GM12878 (cell line): ENCODE measurements around the gene LYZL1. TPM values are rescaled to one million over a fixed set of nuclear protein-coding genes. Genes with fewer than 3 reads are reported as not detected.

ENCODE experiments used
- ATAC-seq: fragments of 200-7000 bp; cut with Tn5 transposase; 3 replicates; pipeline ENCODE4 v1.9.1; 2020; ENCODE audit warnings: mild to moderate bottlenecking, moderate library complexity
- BruUV-seq: library from RNA; stranded (reverse); fragments of 400-500 nt; replicated peaks from 2 replicates; lab custom pipeline; 2021; lab: Mats Ljungman, UMichigan
- CTCF ChIA-PET: fragments of 300-600 bp; sonication (Branson Sonifier 250); formaldehyde crosslinking; extraction: SDS; loops from one replicate; lab custom pipeline; 2021; ENCODE audit warnings: inconsistent platforms; lab: Yijun Ruan, JAX
- POLR2A ChIA-PET: fragments of 350-600 bp; formaldehyde crosslinking; extraction: SDS; loops from one replicate; lab custom pipeline; 2021; ENCODE audit warnings: inconsistent platforms; lab: Charles Lee
- RAD21 ChIA-PET: fragments of 300-600 bp; sonication (Branson Sonifier 250); formaldehyde crosslinking; loops from one replicate; lab custom pipeline; 2023; ENCODE audit warnings: antibody characterized with exemption; ENCODE audit not compliant: unreplicated experiment; lab: Charles Lee
- SMC1A ChIA-PET: fragments of 300-600 bp; sonication (Branson Sonifier 250); formaldehyde crosslinking; loops from one replicate; lab custom pipeline; 2023; ENCODE audit not compliant: unreplicated experiment, uncharacterized antibody; lab: Charles Lee
- DNase-seq: peaks from one replicate; pipeline ENCODE4 v3.0.0-alpha.2; 2011; ENCODE audit warnings: low read depth, low spot score
- FAIRE-seq: peaks from 3 replicates; lab custom pipeline; 2011; peaks lifted over from hg19 to GRCh38; lab: Jason Lieb, UNC
- H2AFZ ChIP-seq: 2 replicates; pipeline ENCODE4 v1.6.0; 2011; ENCODE audit warnings: low read depth, low read length, control low read depth; ENCODE audit not compliant: control insufficient read depth
- H3K27ac ChIP-seq: 2 replicates; pipeline ENCODE4 v1.5.1; 2011; ENCODE audit warnings: control low read depth; ENCODE audit not compliant: control insufficient read depth, insufficient read depth
- H3K27me3 ChIP-seq, 2 experiments: replicated peaks in 1 of 2; 2 replicates each; pipeline versions ENCODE4 v1.6.0 to v1.6.1; 2011; ENCODE audit warnings: low read length in 1 of 2; ENCODE audit not compliant: control insufficient read depth in 2 of 2, insufficient read depth in 2 of 2
- H3K36me3 ChIP-seq, 2 experiments: 2 replicates each; pipeline ENCODE4 v1.5.1; 2011; ENCODE audit warnings: low read length in 1 of 2; ENCODE audit not compliant: control insufficient read depth in 2 of 2, insufficient read depth in 2 of 2
- H3K4me1 ChIP-seq: 2 replicates; pipeline ENCODE4 v1.6.1; 2011; ENCODE audit warnings: mild to moderate bottlenecking, low read length, moderate library complexity, mixed read lengths; ENCODE audit not compliant: control insufficient read depth, insufficient read depth
- H3K4me2 ChIP-seq: 2 replicates; pipeline ENCODE4 v1.6.0; 2011; ENCODE audit warnings: control low read depth; ENCODE audit not compliant: control insufficient read depth, insufficient read depth
- H3K4me3 ChIP-seq: fragments of 200-600 bp; sonication (generic); 2 replicates; pipeline ENCODE4 v1.5.1; 2016
- H3K79me2 ChIP-seq: 2 replicates; pipeline ENCODE4 v1.6.0; 2011; ENCODE audit warnings: low read length; ENCODE audit not compliant: control insufficient read depth, insufficient read depth
- H3K9ac ChIP-seq: 2 replicates; pipeline ENCODE4 v1.8.0; 2011; ENCODE audit warnings: low read length, control low read depth, mixed read lengths; ENCODE audit not compliant: control insufficient read depth, insufficient read depth
- H3K9me3 ChIP-seq: replicated peaks from 3 replicates; pipeline ENCODE4 v1.5.1; 2011; ENCODE audit warnings: mild to moderate bottlenecking, low read length; ENCODE audit not compliant: control insufficient read depth, insufficient read depth
- H4K20me1 ChIP-seq: 2 replicates; pipeline ENCODE4 v1.6.0; 2011; ENCODE audit not compliant: control insufficient read depth, insufficient read depth
- EZH2 ChIP-seq: IDR thresholded peaks from 2 replicates; pipeline ENCODE4 v1.6.1; 2012; ENCODE audit warnings: low read depth, mild to moderate bottlenecking, control low read depth, inconsistent platforms, low read length, borderline replicate concordance; ENCODE audit not compliant: control insufficient read depth
- MTA2 ChIP-seq: fragments of 450-650 bp; IDR thresholded peaks from 2 replicates; pipeline ENCODE4 v1.6.1; 2016; ENCODE audit warnings: low read depth, mild to moderate bottlenecking, moderate library complexity
- SP1 ChIP-seq: IDR thresholded peaks from one replicate; pipeline ENCODE4 v1.6.1; 2011; ENCODE audit warnings: low read depth, low read length
- STAT1 ChIP-seq: fragments of 450-650 bp; conservative IDR thresholded peaks from 2 replicates; pipeline ENCODE4 v1.6.1; 2014; ENCODE audit warnings: antibody characterized with exemption, mild to moderate bottlenecking
- TARDBP ChIP-seq: IDR thresholded peaks from 2 replicates; pipeline ENCODE4 v1.6.1; 2016; ENCODE audit warnings: borderline replicate concordance
- WGBS: methylation state at CpG from one replicate; pipeline ENCODE4 v1.1.6; 2016; ENCODE audit warnings: low lambda C conversion rate; ENCODE audit not compliant: insufficient replicate concordance, insufficient coverage; ENCODE audit errors: missing lambda C conversion rate; 5-methylcytosine and 5-hydroxymethylcytosine counted together
- in situ Hi-C: fragments of 300-500 bp; cut with MboI; formaldehyde crosslinking; loops from 9 replicates; pipeline ENCODE4 v1.14.3; 2018; ENCODE audit warnings: mixed read lengths
- intact Hi-C: fragments of 100-400 bp; cut with micrococcal nuclease; formaldehyde crosslinking; loops from one replicate; pipeline ENCODE4 v1.14.2; 2022; ENCODE audit not compliant: unreplicated experiment
- polyA plus RNA-seq, 11 experiments: library from polyadenylated mRNA; depleted of rRNA in 4 of 11; unstranded in 6 of 11; stranded (reverse) in 5 of 11; fragments of >200 nt; fragmentation: Nextera tagmentation in 4 of 11; fragmentation: Illumina TruSeq in 1 of 11; extraction: Ambion mirVana in 4 of 11; extraction: Trizol in 1 of 11; gene quantifications; 1 replicate in 1 of 11; 2 replicates in 10 of 11; pipeline versions ENCODE4 v1.2.1 to v1.2.3, GENCODE V29; 2011 to 2016; ENCODE audit warnings: inconsistent platforms in 2 of 11, missing spikeins in 2 of 11, low read depth in 1 of 11
- total RNA-seq, 4 experiments: library from RNA; depleted of rRNA in 3 of 4; stranded (reverse); fragments of >200 nt in 3 of 4; fragmentation: Illumina TruSeq in 1 of 4; extraction: Trizol in 1 of 4; gene quantifications; 2 replicates each; pipeline versions ENCODE4 v1.2.1 to v1.2.3, GENCODE V29; 2013 to 2021
- TF ChIP-seq, protein P1 (sequence below): fragments of 450-650 bp; formaldehyde crosslinking; IDR thresholded peaks from 2 replicates; pipeline ENCODE4 v1.4.0; 2020; ENCODE audit warnings: mild to moderate bottlenecking, moderate library complexity
- TF ChIP-seq, protein P2 (sequence below): IDR thresholded peaks from 2 replicates; pipeline ENCODE4 v1.6.1; 2012; ENCODE audit warnings: low read depth, low read length, improper control_type of control experiment

LYZL1 gene
- total and polyA plus RNA-seq, 10 of the 15 experiments (the other 5 are each of a cell fraction or from before 2014, with no cell fraction given), result not detected

- TF ChIP-seq, protein P1, sequence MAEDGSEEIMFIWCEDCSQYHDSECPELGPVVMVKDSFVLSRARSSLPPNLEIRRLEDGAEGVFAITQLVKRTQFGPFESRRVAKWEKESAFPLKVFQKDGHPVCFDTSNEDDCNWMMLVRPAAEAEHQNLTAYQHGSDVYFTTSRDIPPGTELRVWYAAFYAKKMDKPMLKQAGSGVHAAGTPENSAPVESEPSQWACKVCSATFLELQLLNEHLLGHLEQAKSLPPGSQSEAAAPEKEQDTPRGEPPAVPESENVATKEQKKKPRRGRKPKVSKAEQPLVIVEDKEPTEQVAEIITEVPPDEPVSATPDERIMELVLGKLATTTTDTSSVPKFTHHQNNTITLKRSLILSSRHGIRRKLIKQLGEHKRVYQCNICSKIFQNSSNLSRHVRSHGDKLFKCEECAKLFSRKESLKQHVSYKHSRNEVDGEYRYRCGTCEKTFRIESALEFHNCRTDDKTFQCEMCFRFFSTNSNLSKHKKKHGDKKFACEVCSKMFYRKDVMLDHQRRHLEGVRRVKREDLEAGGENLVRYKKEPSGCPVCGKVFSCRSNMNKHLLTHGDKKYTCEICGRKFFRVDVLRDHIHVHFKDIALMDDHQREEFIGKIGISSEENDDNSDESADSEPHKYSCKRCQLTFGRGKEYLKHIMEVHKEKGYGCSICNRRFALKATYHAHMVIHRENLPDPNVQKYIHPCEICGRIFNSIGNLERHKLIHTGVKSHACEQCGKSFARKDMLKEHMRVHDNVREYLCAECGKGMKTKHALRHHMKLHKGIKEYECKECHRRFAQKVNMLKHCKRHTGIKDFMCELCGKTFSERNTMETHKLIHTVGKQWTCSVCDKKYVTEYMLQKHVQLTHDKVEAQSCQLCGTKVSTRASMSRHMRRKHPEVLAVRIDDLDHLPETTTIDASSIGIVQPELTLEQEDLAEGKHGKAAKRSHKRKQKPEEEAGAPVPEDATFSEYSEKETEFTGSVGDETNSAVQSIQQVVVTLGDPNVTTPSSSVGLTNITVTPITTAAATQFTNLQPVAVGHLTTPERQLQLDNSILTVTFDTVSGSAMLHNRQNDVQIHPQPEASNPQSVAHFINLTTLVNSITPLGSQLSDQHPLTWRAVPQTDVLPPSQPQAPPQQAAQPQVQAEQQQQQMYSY (CRISPR knock-in tag), result no peak
- no peak for TF ChIP-seq MTA2
Observed at GRCh38 chr10:29345910-29346209, 57.0 kb downstream of the LYZL1 start (continued).

DNA sequence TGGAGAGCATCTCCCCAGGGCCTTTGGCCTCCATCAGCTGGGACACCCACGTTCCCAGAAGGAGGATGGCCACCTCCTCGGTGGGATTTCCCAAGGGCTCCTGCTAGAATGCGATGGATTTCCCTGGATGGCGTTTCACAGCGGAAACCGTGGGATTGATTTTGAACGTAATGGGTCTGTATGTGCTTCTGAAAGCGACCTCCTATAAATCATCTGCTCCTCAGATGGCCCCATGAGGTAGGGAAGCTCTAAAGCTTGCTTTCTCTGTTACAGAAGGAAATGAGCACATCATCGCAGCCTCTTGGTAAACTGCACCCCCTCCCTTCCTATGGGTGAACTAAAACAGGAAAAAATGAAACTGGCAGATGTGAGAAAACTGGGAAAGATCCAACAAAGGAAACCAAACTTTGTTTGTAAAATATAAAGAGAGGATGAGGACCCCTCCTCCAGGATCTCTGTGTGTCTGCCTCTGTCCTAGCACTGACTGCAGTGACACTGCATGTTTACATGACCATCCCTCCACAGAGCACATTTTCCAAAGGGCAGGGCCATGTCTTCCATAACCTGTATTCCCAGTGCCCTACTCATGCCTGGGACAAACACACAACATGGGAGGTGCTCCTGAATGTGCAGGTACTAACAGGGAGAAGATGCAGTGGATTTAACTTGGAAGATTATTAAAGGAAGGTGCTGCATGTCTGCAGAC, 57.6 kb downstream of the LYZL1 start:
- Histone ChIP-seq H3K4me1 (no peaks in the 10 kb centered on the region), H2AFZ (no peak overlapping the region), H3K9me3 (no peaks in the 10 kb centered on the region), H3K9ac (no peak overlapping the region), H3K36me3 (no peaks in the 10 kb centered on the region), H3K4me3 (no peak overlapping the region), H3K79me2 (no peaks in the 10 kb centered on the region), H3K27ac (no peak overlapping the region), H4K20me1 (no peaks in the 10 kb centered on the region), H3K4me2 (no peak overlapping the region), H3K27me3 (no peaks in the 10 kb centered on the region)
- FAIRE-seq, result no peak
- WGBS, result 49% methylated on average over 9 of the region's 9 CpGs
- ChIA-PET RAD21 (no interaction called here), SMC1A (no interaction called here), POLR2A (interaction anchor here (0.5 kb wide), 1 partner anchor 799 kb away, joined by 3 read pairs; no protein-coding TSS in a partner anchor), CTCF (no interaction called here)
- intact Hi-C loops, result no loop called here
- no TSS peak for BruUV-seq
- no peak for ATAC-seq
- no peak for DNase-seq
- TF ChIP-seq STAT1 (no peak), EZH2 (no peak), SP1 (no peak), TARDBP (no peak)
- TF ChIP-seq, protein P2, sequence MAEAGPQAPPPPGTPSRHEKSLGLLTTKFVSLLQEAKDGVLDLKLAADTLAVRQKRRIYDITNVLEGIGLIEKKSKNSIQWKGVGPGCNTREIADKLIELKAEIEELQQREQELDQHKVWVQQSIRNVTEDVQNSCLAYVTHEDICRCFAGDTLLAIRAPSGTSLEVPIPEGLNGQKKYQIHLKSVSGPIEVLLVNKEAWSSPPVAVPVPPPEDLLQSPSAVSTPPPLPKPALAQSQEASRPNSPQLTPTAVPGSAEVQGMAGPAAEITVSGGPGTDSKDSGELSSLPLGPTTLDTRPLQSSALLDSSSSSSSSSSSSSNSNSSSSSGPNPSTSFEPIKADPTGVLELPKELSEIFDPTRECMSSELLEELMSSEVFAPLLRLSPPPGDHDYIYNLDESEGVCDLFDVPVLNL, result no peak
- in situ Hi-C loops, result no loop called here
